ENCODE results near the gene HKDC1. TPM values are rescaled to one million over a fixed set of nuclear protein-coding genes. Genes with fewer than 3 reads are reported as not detected.
"Not testable (repeated sequence)": the region's sequence is repeated elsewhere in the genome, so short reads cannot be mapped to it uniquely, and the experiment has no call there.

HKDC1 gene
- total RNA-seq, 1 experiment from 2014 or later, result 0.50 TPM

- no peak overlapping the region for H3K4me3 ChIP-seq
- no peaks in the 10 kb centered on the region for H3K36me3 ChIP-seq
- no peak overlapping the region for H3K27ac ChIP-seq
- no peak for DNase-seq (ENCODE audit: low read depth in 1 of 2, low spot score in 2 of 2)
- no peaks in the 10 kb centered on the region for H3K4me1 ChIP-seq (replicated peaks)
- H3K9me3 ChIP-seq (replicated peaks), result no peaks in the 10 kb centered on the region
- 0 out of 2 replicates have a peak, but pooled peaks cover 6% of the 10 kb centered on the region for H3K27me3 ChIP-seq (replicated peaks)
Measured at GRCh38 chr10:69287181-69287580, 67.0 kb downstream of the HKDC1 start.

- H3K4me1 ChIP-seq (replicated peaks), result no peaks in the 10 kb centered on the region
- H3K36me3 ChIP-seq, result no peaks in the 10 kb centered on the region
- 0 out of 2 replicates have a peak, but pooled peaks cover 2% of the 10 kb centered on the region for H3K27me3 ChIP-seq (replicated peaks)
- no peak overlapping the region for H3K27ac ChIP-seq
- no peak overlapping the region for H3K4me3 ChIP-seq
- DNase-seq (ENCODE audit: low read depth in 1 of 2, low spot score in 2 of 2), result no peak
- H3K9me3 ChIP-seq (replicated peaks), result no peaks in the 10 kb centered on the region
Measured at GRCh38 chr10:69290993-69291392, 70.9 kb downstream of the HKDC1 start.

GRCh38 chr10:69292459-69292858, 72.3 kb downstream of the HKDC1 start:
- Histone ChIP-seq H3K27ac (no peak overlapping the region), H3K4me1 (replicated peaks) (no peaks in the 10 kb centered on the region), H3K4me3 (no peak overlapping the region), H3K27me3 (replicated peaks) (no peaks in the 10 kb centered on the region; the same call in 1 of the 2 replicates), H3K36me3 (no peaks in the 10 kb centered on the region), H3K9me3 (replicated peaks) (no peaks in the 10 kb centered on the region)
- DNase-seq (ENCODE audit: low read depth in 1 of 2, low spot score in 2 of 2), result no peak

GRCh38 chr10:69295027-69295636, 75.0 kb downstream of the HKDC1 start:
- no peak for DNase-seq (ENCODE audit: low read depth in 1 of 2, low spot score in 2 of 2)
- H3K4me3 ChIP-seq, result no peak overlapping the region
- no peaks in the 10 kb centered on the region for H3K4me1 ChIP-seq (replicated peaks)
- no peaks in the 10 kb centered on the region for H3K9me3 ChIP-seq (replicated peaks)
- H3K36me3 ChIP-seq, result no peaks in the 10 kb centered on the region
- no peaks in the 10 kb centered on the region; the same call in 1 of the 2 replicates for H3K27me3 ChIP-seq (replicated peaks)
- no peak overlapping the region for H3K27ac ChIP-seq

DNA sequence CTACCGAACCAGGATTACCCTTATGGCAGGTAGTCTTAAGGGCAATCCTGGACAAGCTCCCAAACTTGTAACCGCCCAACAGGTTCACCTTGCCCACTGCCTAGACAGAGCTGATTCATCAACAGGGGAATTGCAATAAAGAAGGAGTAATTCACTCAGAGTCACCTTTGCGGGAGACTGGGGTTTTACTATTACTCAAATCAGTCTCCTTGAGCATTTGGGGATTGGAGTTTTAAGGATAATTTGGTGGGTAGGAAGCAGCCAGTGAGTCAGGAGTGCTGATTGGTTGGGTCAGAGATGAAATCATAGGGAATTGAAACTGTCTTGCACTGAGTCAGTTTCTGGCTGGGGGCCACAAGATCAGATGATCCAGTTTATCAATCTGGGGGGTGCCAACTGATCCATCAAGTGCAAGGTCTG, 83.5 kb downstream of the HKDC1 start:
- no peaks in the 10 kb centered on the region for H3K36me3 ChIP-seq
- DNase-seq (ENCODE audit: low read depth in 1 of 2, low spot score in 2 of 2), result no peak

DNA sequence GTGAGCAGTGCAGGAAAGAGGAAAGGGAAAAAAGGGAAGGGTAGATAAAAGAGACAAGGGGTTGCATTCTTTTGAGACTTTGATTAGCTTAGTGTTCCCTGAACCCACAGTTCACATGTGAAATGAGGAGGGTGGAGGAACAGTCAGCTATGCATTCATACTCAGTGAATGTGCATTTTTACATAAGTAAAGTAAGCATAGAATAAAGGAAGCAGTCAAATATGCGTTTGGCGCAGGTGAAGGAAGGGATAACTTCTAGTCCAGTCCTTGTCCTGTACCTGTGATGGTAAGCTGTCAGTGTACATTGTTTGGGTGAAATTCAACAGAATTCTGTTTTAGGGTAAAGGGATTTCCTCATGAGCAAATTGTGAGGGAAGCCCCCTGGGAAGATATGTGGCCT, 86.3 kb downstream of the HKDC1 start:
- Histone ChIP-seq H3K36me3 (no peaks in the 10 kb centered on the region), H3K9me3 (replicated peaks) (no peaks in the 10 kb centered on the region), H3K4me1 (replicated peaks) (no peaks in the 10 kb centered on the region), H3K27me3 (replicated peaks) (no peaks in the 10 kb centered on the region), H3K4me3 (no peak overlapping the region), H3K27ac (no peak overlapping the region)
- no peak for DNase-seq (ENCODE audit: low read depth in 1 of 2, low spot score in 2 of 2)

More for the DNA sequence above, 83.5 kb downstream of the HKDC1 start:
- Histone ChIP-seq H3K4me1 (replicated peaks) (no peaks in the 10 kb centered on the region), H3K9me3 (replicated peaks) (no peaks in the 10 kb centered on the region), H3K27ac (no peak overlapping the region), H3K27me3 (replicated peaks) (no peaks in the 10 kb centered on the region), H3K4me3 (no peak overlapping the region)

GRCh38 chr10:69307434-69307833, 87.3 kb downstream of the HKDC1 start:
- H3K27ac ChIP-seq, result no peak overlapping the region
- H3K27me3 ChIP-seq (replicated peaks), result no peaks in the 10 kb centered on the region
- no peak overlapping the region for H3K4me3 ChIP-seq
- no peaks in the 10 kb centered on the region for H3K9me3 ChIP-seq (replicated peaks)
- no peaks in the 10 kb centered on the region for H3K4me1 ChIP-seq (replicated peaks)
- DNase-seq (ENCODE audit: low read depth in 1 of 2, low spot score in 2 of 2), result no peak
- H3K36me3 ChIP-seq, result no peaks in the 10 kb centered on the region

DNA sequence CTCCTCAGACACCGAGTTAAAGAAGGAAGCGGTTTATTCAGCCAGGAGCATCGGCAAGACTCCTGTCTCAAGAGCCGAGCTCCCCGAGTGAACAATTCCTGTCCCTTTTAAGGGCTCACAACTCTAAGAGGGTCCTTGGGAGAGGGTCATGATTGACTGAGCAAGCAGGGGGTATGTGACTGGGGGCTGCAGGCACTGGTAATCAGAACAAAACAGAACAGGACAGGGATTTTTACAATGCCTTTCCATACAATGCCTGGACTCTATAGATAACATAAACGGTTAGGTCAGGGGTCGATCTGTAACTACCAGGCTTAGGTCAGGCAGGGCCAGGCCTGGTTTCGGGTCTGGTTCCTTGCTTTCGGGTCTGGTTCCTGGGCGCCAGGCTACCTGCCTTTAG, 88.2 kb downstream of the HKDC1 start:
- H3K27me3 ChIP-seq (replicated peaks); H3K36me3 ChIP-seq; H3K4me1 ChIP-seq (replicated peaks); H3K9me3 ChIP-seq (replicated peaks); DNase-seq (ENCODE audit: low read depth in 1 of 2, low spot score in 2 of 2); H3K27ac ChIP-seq; H3K4me3 ChIP-seq: not testable (repeated sequence)

DNA sequence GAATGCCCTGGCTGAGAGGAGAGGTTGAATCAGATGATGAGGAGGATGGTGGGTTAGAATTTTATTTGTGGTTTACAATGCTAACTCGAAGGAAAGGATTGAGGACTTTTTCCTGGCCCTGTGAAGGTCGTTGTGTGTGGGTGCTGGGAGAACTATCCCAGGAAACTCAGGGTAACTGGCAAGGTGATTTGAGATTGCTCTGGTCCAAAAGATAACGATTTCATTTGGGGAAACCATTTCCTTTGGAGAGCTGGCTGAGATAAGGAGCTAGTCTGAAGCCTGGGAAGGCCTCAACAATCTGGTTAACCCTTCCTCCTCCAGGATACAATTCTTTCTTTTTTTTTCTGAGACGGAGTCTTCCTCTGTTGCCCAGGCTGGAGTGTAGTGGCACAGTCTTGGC, 91.2 kb downstream of the HKDC1 start:
- Histone ChIP-seq H3K27me3 (replicated peaks) (no peaks in the 10 kb centered on the region), H3K4me1 (replicated peaks) (no peaks in the 10 kb centered on the region; the same call in 1 of the 2 replicates), H3K4me3 (no peak overlapping the region), H3K9me3 (replicated peaks) (no peaks in the 10 kb centered on the region), H3K36me3 (no peaks in the 10 kb centered on the region), H3K27ac (no peak overlapping the region)
- DNase-seq (ENCODE audit: low read depth in 1 of 2, low spot score in 2 of 2), result no peak

DNA sequence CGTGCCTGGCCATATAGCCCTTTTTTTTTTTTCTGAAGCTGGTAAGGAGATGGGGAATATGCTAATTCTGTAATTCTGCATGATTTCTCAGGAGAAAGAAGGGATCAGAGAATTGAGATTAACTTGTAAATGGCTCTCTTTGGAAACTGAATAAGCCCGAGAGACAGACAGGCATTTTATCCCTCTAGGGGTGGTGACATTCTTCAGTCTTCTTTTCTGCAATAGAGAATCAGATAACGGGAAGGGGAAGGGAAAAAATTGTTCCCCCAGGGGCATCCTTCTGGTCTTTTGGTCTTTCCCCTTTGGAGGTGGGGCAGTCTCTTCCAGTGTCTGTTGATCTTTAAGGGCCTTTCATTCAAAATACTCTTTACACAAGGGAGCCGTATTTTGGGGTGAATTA, 92.4 kb downstream of the HKDC1 start:
- no peak overlapping the region for H3K27ac ChIP-seq
- no peak for DNase-seq (ENCODE audit: low read depth in 1 of 2, low spot score in 2 of 2)
- H3K27me3 ChIP-seq (replicated peaks), result no peaks in the 10 kb centered on the region
- H3K9me3 ChIP-seq (replicated peaks), result no peaks in the 10 kb centered on the region
- peaks cover 2% of the 10 kb centered on the region; the same call in 1 of the 2 replicates for H3K4me1 ChIP-seq (replicated peaks)
- no peak overlapping the region for H3K4me3 ChIP-seq
- no peaks in the 10 kb centered on the region for H3K36me3 ChIP-seq

- Histone ChIP-seq H3K4me1 (replicated peaks) (peaks cover 19% of the 10 kb centered on the region), H3K9me3 (replicated peaks) (no peaks in the 10 kb centered on the region), H3K36me3 (peaks cover 14% of the 10 kb centered on the region), H3K27ac (no peak overlapping the region), H3K27me3 (replicated peaks) (no peaks in the 10 kb centered on the region), H3K4me3 (no peak overlapping the region)
- no peak for DNase-seq (ENCODE audit: low read depth in 1 of 2, low spot score in 2 of 2)
Measured at GRCh38 chr10:69315100-69315542, 95.0 kb downstream of the HKDC1 start.

DNA sequence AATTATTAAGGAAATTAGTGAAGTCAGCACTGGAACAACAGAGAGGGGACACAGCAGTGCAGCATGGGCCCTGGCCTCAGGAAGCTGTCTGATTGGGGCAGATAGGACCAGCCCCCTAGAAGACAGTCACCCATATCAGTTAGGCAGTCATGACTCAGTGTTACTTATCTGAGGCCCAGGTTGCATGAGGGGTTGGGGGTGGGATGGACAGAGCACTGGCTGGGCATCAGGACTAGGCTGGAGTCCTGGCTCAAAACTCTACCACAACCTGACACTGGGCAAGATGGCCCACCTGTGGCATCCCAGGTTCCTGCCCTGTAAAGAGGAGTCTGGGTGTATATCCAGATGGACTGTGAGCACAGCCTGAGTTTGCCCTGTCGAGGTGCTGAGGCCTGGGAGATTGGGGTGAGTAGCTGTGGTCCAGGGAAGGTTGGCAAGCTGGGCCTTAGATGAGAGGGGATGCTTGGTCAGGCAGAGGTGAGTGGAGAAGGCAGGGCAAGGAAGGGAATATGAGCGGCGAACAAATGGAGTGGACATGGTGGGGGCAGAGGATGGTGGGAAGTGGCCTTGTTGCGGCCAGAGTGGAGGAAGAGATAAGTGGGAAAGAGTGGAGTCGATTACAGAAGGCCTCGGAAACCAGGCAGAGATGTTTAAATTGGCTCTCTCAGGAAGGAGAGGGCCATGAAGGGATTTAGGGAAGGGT, 95.6 kb downstream of the HKDC1 start:
- no peak for DNase-seq (ENCODE audit: low read depth in 1 of 2, low spot score in 2 of 2)
- H3K9me3 ChIP-seq (replicated peaks), result no peaks in the 10 kb centered on the region
- H3K27me3 ChIP-seq (replicated peaks), result no peaks in the 10 kb centered on the region
- H3K4me3 ChIP-seq, result no peak overlapping the region
- H3K36me3 ChIP-seq, result peaks cover 18% of the 10 kb centered on the region
- H3K27ac ChIP-seq, result no peak overlapping the region
- peaks cover 24% of the 10 kb centered on the region for H3K4me1 ChIP-seq (replicated peaks)

DNA sequence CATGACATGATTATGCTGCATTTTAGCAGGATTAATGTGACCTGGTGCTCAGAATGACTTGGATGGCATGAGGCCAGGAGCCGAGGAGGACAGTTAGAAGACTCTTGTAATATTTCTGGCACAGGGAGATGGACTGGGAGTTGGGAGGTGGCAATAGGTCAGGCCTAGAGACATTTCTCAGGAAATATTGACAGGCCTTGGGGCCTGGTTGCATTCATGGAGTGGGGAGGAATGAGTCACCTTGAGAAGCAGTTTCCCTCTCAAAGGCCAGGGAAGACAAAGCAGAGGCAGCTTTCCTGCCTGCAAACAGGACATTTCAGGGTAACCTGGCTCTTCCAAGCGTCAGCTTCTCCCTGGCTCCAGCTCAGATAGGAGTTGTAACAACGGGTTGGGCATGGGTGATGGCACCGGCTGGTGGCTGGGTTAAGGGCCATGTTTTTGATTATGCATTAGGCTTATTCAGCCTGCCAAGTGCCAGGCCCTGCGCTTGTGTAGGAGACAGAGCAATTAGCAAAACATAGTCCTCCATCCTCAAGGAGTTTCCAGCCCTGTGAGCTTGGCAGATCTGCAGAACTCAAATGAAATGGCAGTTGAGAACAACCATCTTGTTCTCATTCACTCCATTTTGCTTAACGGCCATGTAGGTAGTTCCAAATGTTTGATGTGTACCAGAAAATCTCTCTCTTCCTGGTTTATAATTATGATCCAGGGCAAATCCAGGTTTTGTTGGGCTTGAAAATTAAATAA, 96.4 kb downstream of the HKDC1 start:
- Histone ChIP-seq H3K9me3 (replicated peaks) (no peaks in the 10 kb centered on the region), H3K36me3 (peaks cover 18% of the 10 kb centered on the region), H3K4me3 (no peak overlapping the region), H3K27ac (no peak overlapping the region), H3K27me3 (replicated peaks) (no peaks in the 10 kb centered on the region), H3K4me1 (replicated peaks) (peaks cover 24% of the 10 kb centered on the region)
- no peak for DNase-seq (ENCODE audit: low read depth in 1 of 2, low spot score in 2 of 2)

Data from SJSA1 (cell line).